NCI-H1694 (cell line): Measurements from ENCODE around the gene OR6J1.
A peak's percentile ranks its signal among the peaks of the same experiment; 100 is the strongest.
"Not testable (repeated sequence)": the region's sequence is repeated elsewhere in the genome, so short reads cannot be mapped to it uniquely, and the experiment has no call there.

Experiments
- DNase-seq: peaks from one replicate; lab custom pipeline; 2025; lab: John Stamatoyannopoulos, UW

OR6J1 gene

DNA sequence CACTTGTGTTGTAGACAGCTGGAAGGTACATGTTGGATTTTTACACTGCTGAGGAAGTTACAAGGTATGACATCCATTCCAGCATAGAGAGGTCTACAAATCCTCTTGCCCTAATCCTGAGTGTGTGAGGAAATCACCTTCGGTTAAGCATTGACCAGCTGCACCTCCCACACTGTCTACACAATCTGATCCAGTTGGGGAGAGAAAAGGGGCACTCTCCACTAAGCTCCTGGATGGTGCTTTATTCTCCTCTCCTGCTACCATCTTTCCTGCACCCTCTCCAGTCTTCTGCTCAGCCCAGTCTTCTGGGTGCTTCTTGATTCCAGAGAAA, at the start of gene OR6J1:
Gene OR6J1 (minus strand): TSS at position 48 of the 331 bp plus-strand sequence. CDS start 9,541 bp downstream, outside the sequence.
- DNase-seq, result no peak

DNA sequence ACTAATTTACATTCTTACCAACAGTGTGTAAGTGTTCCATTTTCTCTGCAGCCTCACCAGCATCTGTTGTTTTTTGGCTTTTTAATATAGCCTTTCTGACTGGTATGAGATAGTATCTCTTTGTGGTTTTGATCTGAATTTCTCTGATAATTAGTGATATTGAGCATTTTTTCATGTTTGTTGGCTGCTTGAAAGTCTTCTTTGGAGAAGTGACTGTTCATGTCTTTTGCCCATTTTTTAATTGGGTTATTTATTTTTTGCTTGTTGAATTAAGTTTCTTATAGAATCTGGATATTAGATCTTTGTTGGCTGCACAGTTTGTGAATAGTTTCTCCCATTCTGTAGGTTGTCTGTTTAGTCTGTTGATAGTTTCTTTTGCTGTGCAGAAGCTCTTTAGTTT, 48.0 kb upstream of the OR6J1 start:
- no peak for DNase-seq

GRCh38 chr14:22691171-22691570, 47.0 kb upstream of the OR6J1 start:
- no peak for DNase-seq

- no peak for DNase-seq
Observed at GRCh38 chr14:22689199-22689598, 45.0 kb upstream of the OR6J1 start.

DNA sequence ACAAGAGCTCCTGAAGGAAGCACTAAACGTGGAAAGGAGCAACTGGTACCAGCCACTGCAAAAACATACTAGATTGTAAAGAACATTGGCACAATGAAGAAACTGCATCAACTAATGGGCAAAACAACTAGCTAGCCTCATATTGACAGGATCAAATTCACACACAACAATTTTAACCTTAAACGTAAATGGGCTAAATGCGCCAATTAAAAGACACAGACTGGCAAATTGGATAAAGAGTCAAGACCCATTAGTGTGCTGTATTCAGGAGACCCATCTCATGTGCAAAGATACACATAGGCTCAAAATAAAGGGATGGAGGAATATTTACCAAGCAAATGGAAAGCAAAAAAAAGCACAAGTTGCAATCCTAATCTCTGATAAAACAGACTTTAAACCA, 43.8 kb upstream of the OR6J1 start:
- not testable (repeated sequence) for DNase-seq

DNA sequence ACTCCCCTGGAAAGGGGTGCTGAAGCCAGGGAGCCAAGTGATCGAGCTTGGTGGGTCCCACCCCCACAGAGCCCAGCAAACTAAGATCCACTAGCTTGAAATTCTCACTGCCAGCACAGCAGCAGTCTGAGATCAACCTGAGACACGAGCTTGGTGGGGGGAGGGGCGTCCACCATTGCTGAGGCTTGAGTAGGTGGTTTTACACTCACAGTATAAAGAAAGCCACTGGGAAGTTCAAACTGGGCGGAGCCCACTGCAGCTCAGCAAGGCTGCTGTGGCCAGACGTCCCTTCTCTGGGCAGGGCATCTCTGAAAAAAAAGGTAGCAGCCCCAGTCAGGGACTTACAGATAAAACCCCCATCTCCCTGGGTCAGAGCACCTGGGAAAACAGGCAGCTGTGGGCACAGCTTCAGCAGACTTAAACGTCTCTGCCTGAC, 42.0 kb upstream of the OR6J1 start:
- DNase-seq, result not testable (repeated sequence)

DNA sequence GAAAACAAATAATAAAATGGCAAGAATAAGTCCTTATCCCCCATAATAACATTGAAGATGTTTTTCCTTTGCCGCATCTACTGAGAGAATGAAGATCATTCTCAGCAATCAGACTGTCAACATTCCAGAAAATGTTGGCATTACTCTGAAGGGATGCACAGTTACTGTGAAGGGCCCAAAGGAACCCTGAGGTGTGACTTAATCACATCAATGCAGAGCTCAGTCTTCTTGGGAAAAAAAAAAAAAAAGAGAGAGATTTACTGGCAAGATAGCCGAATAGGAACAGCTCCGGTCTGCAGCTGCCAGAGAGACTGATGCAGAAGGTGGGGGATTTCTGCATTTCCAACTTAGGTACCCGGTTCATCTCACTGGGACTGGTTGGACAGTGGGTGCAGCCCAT, 41.3 kb upstream of the OR6J1 start:
- no peak for DNase-seq

- not testable (repeated sequence) for DNase-seq
Observed at GRCh38 chr14:22683428-22683827, 39.3 kb upstream of the OR6J1 start.

- no peak for DNase-seq
Observed at GRCh38 chr14:22678221-22678620, 34.1 kb upstream of the OR6J1 start.

DNA sequence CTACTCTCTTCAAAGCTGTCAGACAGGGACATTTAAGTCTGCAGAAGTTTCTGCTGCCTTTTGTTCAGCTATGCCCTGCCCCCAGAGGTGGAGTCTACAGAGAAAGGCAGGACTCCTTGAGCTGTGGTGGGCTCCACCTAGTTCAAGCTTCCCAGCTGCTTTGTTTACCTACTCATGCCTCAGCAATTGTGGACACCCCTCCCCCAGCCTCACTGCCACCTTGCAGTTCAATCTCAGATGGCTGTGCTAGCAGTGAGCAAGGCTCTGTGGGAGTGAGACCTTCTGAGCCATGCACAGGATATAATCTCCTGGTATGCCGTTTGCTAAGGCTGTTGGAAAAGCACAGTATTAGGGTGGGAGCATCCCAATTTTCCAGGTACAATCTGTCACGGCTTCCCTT, 33.4 kb upstream of the OR6J1 start:
- DNase-seq, result not testable (repeated sequence)

GRCh38 chr14:22671622-22672021, 27.5 kb upstream of the OR6J1 start:
- DNase-seq, result no peak

- no peak for DNase-seq
Observed at GRCh38 chr14:22668863-22669262, 24.7 kb upstream of the OR6J1 start.

GRCh38 chr14:22668417-22668816, 24.3 kb upstream of the OR6J1 start:
- DNase-seq, result no peak

GRCh38 chr14:22667881-22668280, 23.7 kb upstream of the OR6J1 start:
- DNase-seq, result no peak

DNA sequence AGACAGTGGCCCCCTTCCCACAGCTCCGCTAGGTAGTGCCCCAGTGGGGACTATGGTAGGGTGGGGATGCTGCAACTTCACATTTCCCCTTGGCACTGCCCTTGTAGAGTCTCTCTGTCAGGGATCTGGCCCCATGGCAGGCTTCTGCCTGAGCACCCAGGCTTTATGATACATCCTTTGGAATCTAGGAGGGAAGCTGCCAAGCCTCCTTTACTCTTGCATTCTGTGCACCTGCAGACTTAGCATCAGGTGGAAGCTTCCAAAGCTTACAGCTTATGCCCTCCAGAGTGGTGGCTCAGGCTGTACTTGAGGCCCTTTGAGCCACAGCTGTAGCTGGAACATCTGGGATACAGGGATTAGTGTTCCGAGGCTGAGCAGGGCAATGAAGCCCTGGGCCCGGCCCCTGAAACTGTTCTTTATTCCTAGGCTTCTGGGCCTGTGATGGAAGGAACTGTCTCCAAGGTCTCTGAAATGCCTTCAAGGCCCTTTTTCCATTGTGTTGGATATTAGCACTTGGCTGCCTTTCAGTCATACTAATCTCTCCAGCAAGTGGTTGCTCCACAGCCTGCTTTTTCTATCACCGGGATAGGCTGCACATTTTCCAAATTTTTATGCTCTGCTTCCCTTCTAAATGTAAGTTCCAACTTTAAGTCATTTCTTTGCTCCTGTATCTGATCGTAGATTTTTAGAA, 22.2 kb upstream of the OR6J1 start:
- DNase-seq, result no peak

- no peak for DNase-seq
Observed at GRCh38 chr14:22664261-22664660, 20.1 kb upstream of the OR6J1 start.

DNA sequence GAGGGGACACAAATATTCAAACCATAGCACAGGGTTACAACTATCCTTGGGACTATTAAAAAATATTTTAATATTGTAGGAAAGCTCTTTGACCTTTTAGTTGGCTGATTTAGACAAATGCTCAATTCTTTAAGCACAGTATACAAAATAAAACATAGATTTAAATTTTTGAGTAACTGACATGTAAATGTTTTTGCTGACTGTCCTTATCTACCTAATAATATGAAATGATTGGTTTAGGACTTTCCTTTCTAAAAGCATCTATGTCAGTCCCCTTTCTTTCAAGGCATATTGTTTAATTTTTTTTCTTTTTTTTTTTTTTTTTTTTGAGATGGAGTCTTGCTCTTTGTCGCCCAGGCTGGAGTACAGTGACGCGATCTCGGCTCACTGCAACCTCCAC, 16.5 kb upstream of the OR6J1 start:
- no peak for DNase-seq

GRCh38 chr14:22658946-22659345, 14.8 kb upstream of the OR6J1 start:
- no peak for DNase-seq

DNA sequence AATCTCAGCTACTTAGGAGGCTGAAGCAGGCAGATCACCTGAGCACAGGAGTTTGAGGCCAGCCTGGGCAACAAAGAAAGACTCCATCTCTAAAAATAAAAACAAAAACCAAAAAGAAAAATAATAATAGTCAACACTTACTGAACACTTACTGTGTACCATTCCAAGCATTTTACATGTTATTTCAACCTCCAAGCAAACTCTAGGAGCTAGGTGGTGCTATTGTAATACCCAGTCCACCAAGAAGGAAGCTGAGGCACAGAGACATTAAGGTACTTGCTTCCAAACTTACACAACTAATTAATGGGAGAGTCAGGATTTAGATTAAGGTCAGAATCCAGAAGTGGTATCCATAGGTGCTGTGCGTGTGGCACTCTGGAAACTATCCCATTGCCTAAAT, 13.7 kb upstream of the OR6J1 start:
- no peak for DNase-seq

- no peak for DNase-seq
Observed at GRCh38 chr14:22656945-22657731, 13.0 kb upstream of the OR6J1 start.

- DNase-seq, result no peak
Observed at GRCh38 chr14:22656226-22656625, 12.1 kb upstream of the OR6J1 start.

DNA sequence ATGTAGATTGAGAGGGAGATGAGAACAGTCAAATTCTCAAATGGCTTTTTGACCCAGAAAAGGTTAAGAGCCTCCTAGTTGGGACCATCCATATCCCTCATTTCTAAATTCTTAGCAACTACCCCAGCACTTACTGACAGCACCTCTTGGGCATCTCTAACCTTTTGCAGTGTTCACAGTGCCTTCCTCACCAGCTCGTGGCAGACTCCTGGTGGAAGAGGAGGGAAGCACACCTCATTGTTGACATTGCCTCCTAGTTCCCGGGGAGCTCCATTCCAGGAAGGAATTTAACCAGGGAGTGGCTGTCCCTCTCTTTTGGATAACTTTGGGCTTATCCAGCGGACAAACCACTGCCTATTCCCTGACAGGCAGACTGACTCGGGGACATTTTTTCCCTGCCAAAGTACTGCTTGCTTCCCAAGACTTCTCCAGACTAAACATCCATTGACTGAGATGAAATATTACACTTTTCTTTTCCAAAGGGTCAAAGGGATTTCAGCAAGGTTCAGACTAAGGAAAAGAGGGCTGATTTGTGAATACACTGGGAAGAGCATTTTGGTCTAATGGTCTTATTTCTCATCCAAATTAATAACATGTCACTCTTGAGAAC, 9.0 kb upstream of the OR6J1 start:
- DNase-seq, result peak; percentile 68

DNA sequence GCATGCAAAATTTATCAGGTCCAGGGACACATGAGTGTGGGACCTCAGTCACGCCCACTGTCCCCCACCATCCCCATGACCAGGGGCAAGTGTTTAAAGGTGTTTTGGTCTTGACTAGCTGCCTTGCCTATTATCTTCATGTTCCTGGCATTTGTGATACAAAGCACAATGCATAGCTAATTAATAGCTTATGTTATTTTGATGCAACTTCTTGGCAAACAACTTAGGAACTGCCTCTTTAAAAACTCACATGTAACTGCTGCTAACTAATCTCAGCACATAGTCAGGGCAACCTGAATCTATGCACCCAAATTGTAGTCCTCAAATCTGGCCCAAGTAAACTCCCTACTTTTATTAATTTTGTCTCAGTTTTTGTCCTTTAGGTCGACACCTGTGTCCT, 7.4 kb upstream of the OR6J1 start:
- no peak for DNase-seq
